Ureter (tissue), 1 donor: ENCODE measurements around the gene PPARG. TPM values are rescaled to one million over a fixed set of nuclear protein-coding genes. Genes with fewer than 3 reads are reported as not detected.
"Not testable (repeated sequence)": the region's sequence is repeated elsewhere in the genome, so short reads cannot be mapped to it uniquely, and the experiment has no call there.

Experiments used
- DNase-seq: peaks from one replicate; pipeline ENCODE4 v3.0.0-alpha.2; 2020; ENCODE audit warnings: low spot score
- total RNA-seq: library from RNA; stranded (reverse); gene quantifications from one replicate; pipeline ENCODE4 v1.2.4, GENCODE V29; 2023
- donor health status: DM: yes; HTN: yes; CAD: no.

The PPARG gene
- total RNA-seq, 1 donor from 2014 or later, result 214 TPM

DNA sequence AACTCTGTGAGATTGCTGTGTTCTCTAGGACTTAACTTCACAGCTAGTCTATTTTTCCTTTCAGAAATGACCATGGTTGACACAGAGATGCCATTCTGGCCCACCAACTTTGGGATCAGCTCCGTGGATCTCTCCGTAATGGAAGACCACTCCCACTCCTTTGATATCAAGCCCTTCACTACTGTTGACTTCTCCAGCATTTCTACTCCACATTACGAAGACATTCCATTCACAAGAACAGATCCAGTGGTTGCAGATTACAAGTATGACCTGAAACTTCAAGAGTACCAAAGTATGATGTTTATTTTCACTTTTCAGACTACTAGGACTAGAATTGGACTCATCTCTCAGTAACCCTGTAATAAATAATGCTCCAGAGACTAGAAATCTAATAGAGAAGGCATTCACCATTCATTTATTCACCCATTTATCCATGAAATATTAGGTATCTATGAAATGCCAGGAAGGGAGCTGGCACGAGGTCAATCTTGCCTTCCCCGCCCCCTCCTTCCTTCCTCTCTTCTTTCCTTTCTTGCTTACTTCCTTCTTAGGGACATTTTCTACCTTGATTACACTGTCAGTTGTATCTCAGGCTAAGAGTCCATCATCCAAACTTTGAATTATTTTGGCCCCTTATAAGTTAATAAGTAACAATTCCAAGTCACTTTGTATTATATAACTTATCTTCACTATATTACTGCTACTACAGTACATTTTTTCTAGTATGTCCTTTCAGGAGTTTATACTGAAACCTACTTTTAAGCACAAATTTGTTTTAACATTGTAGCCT lies 91.0 kb downstream of the PPARG start:
- DNase-seq, result no peak

DNA sequence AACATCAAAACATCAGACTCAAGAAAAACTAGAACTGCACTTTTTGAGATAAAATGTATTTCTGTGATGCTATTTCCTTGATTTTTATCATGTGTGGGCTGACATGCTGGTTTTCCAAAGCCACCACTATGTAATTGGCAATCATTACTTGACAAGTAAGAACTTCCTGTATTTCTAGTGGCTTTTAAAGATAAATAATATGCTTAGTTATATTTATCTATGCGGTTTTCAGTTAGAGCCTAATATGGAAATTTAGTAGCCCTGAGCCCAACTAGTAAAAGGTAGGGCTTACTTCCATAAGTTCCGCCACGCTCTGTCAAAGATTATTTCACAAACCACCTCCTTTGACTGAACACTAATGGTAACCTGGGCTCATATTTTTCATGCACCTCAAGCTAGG lies 91.6 kb downstream of the PPARG start:
- no peak for DNase-seq

DNA sequence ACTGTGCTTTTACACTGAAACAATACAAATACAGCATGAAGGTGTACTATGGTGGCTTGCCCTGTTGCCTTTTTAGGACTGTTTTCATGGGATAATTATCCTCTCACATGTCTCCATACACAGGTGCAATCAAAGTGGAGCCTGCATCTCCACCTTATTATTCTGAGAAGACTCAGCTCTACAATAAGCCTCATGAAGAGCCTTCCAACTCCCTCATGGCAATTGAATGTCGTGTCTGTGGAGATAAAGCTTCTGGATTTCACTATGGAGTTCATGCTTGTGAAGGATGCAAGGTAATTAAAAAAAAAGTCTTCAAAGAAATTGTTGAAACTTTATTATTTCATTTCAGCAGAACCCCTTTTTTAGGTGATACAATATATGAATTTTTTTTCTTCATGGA lies 92.3 kb downstream of the PPARG start:
- DNase-seq, result no peak

DNA sequence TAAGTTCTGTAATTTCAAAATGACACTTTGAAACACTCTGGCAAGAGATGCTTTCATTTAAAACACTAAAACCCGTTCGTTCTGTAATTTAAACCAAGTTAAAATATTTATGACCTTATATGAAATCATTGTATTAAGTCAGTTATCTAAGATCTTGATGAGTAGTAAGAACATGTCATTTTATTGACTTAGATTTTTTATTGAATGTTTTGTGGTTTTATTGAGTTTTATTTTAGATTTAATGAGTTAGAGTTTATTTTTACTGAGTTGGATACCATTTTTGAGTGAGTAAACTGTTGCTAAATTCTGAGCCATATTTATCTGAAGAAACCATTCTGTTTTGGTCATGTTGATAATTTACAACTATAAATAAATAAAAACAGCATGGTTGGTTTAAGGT lies 94.3 kb downstream of the PPARG start:
- DNase-seq, result no peak

DNA sequence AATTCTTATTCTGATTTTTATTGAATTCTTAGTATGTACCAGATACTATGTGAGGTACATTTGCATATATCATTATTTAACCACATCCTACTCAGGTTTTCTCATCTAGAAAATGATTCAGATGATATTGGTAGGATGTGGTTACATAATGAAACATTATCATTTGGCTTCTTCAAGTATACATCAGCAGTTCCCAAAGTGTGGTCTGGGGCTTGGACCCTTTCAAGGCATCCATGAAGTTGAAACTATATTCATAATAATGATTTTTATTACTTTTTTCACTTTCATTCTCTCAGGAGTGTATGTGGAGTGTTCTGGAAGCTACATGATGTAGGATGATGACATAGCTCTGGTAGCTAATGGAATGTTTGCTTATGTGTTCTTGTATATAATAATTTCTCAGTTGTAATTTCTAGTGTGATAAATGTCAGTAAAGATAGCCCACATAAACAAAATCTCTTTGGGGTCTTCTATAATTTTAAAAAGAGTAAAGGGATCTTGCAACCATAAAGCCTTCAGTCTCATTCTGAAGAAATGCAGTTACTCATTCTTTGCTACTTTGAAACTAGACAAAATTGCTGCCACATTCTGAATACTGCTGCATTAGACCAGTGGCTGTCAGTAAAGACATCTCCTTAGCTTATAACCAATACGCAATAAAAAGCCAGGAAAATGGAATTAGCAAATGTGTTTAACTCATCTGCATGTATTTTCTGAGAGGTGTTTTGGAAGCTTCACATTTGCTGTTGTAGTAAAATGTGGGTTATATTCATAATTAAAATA lies 95.8 kb downstream of the PPARG start:
- DNase-seq, result no peak

DNA sequence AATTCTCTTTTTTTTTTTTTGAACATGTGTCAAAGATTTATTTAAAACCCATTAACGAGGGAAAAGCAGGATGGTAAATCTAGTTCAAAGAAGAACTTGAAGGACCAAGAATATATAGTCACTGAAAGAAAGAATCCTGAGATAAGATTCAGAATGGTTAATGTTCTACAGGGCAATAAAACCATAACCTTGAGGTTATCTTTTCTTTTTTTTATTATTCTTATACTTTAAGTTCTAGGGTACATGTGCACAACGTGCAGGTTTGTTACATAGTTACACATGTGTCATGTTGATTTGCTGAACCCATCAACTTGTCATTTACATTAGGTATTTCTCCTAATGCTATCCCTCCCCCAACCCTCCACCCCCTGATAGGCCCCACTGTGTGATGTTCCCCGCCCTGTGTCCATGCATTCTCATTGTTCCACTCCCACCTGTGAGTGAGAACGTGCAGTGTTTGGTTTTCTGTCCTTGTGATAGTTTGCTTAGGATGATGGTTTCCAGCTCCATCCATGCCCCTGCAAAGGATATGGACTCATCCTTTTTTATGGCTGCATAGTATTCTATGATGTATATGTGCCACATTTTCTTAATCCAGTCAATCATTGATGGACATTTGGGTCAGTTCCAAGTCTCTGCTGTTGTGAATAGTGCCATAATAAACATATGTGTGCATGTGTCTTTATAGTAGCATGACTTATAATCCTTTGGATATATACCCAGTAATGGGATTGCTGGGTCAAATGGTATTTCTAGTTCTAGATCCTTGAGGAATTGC lies 97.8 kb downstream of the PPARG start:
- not testable (repeated sequence) for DNase-seq

DNA sequence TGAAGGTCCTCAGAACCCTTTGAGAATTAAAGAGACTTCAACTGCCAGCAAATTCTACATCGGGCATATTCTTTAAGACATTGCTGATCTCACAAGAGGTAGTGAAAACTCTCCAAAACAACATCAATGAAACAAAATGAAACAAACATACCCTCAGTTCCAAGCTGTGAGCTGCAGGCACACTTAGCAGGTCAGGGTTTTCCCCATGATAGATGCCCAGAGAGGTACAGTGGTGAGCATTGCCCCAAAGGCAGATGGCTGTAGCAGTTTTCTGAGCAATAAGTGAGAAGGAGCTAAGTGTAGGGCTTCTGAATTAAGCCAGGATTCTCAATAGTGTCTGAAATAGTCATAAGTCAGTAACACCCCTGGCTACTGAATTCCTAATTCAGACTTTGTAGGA lies 99.3 kb downstream of the PPARG start:
- DNase-seq, result no peak

DNA sequence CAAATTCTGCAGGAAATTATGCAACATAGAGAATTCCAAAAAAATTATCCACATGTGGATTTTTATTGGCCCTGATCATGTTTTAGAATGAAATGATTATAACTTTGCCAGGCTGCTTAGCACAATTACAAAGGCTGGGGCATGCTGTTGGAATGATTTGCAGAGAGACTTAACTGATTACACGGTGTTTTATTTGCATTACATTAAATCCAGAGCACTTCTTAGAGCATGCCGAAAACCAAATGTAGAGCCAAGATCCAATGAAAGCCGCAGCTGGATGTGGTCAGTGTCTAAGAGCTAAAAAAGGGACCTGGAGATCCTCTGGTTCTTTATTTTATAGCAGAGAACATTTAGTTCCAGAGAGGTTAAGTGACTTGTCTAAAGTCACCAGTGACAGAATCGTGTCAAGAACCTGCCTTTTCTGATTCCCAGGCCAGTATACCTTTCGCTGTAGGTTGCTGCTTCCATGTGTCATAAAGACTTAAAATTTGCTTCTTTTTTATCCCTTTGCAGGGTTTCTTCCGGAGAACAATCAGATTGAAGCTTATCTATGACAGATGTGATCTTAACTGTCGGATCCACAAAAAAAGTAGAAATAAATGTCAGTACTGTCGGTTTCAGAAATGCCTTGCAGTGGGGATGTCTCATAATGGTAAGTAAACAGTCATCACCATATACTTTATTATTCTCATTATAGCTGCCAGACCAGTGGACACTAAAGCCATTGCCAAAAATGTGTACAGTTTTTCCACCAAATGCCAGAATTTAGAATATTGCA lies 103.4 kb downstream of the PPARG start:
- no peak for DNase-seq

DNA sequence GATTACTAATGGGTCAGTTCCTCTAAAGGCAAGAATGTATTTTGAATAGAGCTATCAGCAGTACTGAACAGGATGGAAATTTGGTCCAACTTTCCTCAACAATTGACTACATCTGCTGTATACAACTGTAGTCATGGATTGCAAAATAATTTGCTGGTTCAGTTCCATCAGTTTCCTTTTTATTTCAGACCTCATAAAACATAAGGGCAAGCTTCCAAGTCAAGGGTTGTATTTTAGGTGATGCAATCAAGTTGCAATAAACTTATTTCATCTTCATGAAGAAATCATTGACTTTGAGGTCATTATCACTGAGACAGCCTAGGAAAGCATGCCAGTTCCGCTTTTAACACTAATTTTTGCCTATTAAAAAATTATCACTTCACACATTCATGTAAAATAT lies 105.0 kb downstream of the PPARG start:
- no peak for DNase-seq

DNA sequence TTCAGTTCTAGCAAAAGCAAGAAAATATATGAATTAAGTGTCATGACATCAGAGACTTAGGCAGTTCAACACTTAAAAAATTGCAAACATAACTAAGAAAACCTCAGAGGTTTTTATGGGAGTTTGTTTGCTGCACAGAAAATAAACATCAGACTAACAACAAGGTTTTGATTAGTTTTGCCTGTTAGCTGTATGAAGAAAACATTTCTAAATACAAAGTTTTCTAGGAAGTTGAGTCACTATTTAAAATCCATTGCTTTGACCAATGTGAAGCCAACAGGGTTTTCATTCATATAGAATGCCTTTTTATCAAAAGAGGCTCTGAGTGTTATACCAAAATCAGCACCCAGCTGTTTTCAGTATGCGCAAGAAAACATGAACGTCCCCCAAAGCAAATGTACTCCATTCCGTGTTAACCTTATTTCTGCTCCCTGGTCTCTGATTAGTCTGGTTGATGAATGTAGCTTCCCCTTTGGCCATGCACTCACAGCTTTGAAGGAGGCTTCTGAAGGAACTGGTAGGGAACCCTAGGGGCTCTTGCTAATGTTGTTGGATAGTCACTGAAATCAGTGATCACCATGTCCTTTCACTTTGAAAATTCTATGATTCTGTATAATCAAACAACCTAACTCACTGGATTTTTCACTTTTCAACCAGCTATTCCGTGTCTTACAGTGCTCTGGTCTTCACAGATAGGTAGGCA lies 105.8 kb downstream of the PPARG start:
- no peak for DNase-seq

DNA sequence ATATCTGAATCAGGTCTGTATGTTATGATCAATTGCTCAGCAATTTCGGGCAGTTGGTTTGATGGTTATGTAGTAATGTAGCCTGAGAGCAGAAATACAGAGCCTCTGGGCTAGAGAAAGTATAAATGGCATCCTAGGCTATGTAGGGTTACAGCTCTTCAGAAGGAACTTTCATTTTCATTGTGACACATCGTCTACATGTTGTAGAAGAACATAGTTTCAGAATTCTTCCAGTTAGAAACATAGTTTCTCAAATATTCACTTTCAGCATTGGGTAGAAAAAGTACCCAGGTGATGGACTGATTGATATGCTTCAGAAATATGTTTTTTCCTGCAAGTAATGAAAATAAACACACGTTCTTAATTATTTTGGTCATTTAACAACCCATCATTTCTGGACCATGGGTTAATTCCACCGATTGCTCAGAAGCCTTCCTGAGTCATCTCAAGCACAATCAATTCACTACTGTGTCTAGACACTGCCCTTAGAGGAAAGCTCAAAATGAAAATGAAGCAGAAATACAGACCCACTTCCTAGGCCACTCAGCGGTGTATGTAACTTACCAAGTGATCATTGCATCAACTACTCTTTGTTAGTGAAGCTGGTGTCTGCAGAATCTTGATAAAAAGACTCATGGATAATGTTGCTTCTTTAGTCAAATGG lies 106.6 kb downstream of the PPARG start:
- DNase-seq, result no peak

DNA sequence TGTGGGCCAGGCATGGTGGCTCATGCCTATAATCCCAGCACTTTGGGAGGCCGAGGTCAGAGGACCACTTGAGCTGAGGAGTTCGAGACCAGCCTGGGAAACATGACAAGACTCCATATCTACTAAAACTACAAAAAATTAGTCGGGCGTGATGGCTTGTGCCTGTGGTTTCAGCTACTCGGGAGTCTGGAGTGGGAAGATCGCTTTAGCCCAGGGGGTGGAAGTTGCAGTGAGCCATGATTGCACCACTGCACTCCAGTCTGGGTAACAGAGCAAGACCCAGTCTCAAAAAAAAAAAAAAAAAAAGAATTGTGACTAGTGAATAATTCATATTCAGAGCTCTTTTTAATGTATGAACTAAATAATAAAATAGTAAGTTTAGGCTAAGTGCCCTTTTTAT lies 107.6 kb downstream of the PPARG start:
- DNase-seq, result no peak

DNA sequence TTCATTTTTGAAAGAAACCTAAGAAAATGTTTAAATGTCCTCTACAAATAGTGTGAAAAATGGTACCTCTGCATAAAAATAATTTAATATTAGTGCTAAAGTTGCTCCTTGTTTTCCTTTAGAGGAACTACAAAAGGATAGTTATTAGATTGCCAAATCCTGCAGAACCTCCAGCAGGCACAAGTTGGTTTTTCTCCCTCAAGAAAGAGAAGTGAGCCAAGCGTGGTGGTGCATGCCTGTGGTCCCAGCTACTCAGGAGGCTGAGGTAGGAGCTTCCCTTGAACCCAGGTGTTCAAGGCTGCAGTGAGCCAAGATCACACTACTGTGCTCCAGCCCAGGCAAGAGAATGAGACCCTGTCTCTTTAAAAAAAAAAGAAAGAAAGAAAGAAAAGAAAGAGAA lies 110.4 kb downstream of the PPARG start:
- DNase-seq, result no peak

DNA sequence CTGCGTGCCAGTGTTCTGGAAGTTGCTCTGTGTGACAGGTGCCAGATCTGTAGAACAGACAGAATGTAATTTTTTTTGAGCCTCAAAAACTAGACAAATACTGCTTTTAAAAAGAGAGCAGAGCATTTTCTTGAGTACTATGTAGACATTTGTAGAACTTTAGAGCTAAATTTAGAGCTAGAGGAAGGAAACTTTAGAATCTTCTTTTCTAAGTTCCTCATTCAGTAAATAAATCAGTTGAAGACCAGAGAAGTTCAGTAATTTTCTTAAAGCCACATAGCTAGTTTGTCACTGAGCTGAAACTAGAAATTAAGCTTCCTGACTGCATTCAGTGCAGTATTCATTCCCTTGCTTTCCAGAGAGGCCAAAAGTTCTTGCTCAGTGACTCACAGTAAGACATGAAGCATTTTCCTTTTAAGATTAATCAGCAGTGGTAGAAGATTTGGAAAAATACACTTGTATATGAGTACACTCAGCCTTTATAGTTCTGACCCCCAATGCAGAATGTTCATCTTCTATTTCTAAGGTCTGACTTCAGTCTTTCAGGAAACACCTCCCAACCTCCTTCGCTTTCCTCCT lies 111.8 kb downstream of the PPARG start:
- DNase-seq, result no peak

DNA sequence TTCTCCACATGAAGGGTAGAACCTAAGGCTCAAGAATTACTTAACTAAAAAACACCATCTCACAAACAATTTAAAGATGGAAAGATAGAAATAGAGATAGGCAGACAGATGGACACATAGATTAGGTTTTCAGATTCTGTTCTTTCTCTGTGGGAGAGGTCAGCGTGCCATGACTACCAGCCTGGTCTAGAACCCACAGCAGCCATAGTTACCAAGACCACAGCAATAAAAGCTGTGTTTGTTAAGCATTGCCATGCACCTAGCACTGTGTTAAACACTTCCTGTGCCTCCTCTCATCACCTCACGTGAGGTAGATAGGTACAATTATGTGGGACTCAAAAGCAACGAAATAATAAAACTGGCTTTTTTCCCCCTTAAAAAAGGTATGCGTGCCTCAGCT lies 112.3 kb downstream of the PPARG start:
- DNase-seq, result no peak

DNA sequence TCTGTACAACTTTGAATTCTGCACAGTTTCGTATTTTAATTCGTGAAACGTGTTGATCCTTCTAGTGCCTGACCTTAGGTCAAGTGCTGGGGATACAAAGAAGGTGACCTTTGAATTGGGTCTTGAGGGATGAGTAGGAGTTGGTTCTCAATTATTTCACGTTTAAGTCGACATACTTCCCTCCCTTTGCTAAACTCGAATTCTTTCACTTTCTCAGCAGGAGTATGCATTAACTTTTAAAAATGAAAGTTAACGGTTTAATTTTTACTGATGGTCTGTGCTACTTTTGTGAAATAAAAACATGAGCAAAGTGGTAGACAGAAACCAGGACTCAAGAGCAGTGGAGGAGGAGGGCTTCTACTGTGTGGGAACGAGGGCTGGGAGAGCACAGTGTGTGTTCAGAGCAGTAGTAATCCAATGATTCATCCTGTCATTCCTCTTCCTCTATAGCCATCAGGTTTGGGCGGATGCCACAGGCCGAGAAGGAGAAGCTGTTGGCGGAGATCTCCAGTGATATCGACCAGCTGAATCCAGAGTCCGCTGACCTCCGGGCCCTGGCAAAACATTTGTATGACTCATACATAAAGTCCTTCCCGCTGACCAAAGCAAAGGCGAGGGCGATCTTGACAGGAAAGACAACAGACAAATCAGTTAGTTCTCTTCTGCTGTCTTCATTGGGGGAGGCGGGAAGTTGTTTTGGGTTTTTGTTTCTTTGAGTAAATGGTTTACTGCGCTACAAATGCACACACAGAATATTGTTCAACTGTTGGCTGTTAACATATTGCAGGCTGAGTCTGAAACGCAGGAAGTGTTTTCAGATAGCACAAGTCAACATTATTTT lies 116.8 kb downstream of the PPARG start:
- DNase-seq, result peak; percentile 85

DNA sequence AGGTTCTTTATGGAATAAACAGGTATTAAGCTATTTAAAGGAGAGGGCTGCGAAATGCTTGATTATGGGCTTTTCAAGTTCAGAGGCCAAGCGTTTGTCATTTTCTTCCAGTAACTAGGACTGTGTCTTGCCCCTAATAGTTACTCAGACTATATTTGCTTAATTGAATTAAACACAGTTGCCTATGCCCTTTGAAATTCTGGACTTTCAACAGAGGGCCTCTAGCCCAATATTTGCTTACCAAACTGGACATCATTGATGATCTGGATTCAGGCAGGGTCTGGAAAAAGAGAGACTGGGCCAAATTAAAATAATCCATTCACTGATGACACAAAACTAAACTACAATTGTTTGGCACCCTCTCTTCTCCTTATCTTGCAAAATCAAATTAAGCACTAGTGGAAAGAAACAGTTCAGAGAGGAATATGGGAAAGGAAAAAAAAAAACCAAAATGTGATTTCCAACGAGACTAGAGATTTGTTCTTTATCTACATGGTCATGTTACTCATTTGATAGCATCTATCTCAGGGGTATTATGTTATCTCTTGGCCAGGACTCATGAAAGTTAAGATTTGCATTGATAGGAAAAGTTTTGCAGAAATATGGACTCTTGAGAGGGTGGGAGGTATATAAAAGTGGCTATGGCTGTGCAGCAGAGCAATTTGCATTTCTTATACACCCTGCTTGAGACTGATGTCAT lies 120.3 kb downstream of the PPARG start:
- no peak for DNase-seq
